GM23338 (cell line): ENCODE results near the gene CACNA1D.

ENCODE experiments used
- CREB1 ChIP-seq: fragments of 250-450 bp; sonication (Bioruptor Pico); IDR thresholded peaks from 2 replicates; pipeline ENCODE4 v1.5.0; 2020; ENCODE audit warnings: low read depth, mild to moderate bottlenecking, moderate library complexity
- CTCF ChIP-seq, 2 experiments: fragments of 200-600 bp in 1 of 2; sonication (generic) in 1 of 2; conservative IDR thresholded peaks; 2 replicates each; pipeline versions ENCODE4 v1.5.1 to v1.6.1; 2016 to 2017; ENCODE audit warnings: antibody characterized with exemption in 2 of 2, low read depth in 2 of 2, mild to moderate bottlenecking in 2 of 2, moderate library complexity in 1 of 2
- ETS1 ChIP-seq: IDR thresholded peaks from 2 replicates; pipeline ENCODE4 v1.6.1; 2016; ENCODE audit warnings: antibody characterized with exemption
- EZH2 ChIP-seq: fragments of 200-600 bp; sonication (generic); IDR thresholded peaks from one replicate; pipeline ENCODE4 v1.8.0; 2017; ENCODE audit warnings: antibody characterized with exemption, mild to moderate bottlenecking, low read depth; ENCODE audit not compliant: unreplicated experiment
- EZH2phosphoT487 ChIP-seq: fragments of 200-600 bp; sonication (generic); IDR thresholded peaks from one replicate; pipeline ENCODE4 v1.8.1; 2018; ENCODE audit warnings: antibody characterized with exemption; ENCODE audit not compliant: unreplicated experiment
- JUNB ChIP-seq: IDR thresholded peaks from one replicate; pipeline ENCODE4 v1.6.1; 2016; ENCODE audit warnings: antibody characterized with exemption; ENCODE audit not compliant: unreplicated experiment
- POLR2AphosphoS5 ChIP-seq: IDR thresholded peaks from 2 replicates; pipeline ENCODE4 v1.6.1; 2016; ENCODE audit warnings: antibody characterized with exemption, low read depth
- REST ChIP-seq: IDR thresholded peaks from one replicate; pipeline ENCODE4 v1.6.1; 2018; ENCODE audit warnings: antibody characterized with exemption; ENCODE audit not compliant: unreplicated experiment
- ZNF114 ChIP-seq: fragments of 250-450 bp; sonication (Bioruptor Pico); IDR thresholded peaks from 2 replicates; pipeline ENCODE4 v1.5.0; 2020; ENCODE audit warnings: mild to moderate bottlenecking, moderate library complexity

- TF ChIP-seq CTCF (conservative IDR thresholded peaks at IDR 0.05; ENCODE audit: low read depth in 2 of 2) (no peak), JUNB (no peak), POLR2AphosphoS5 (no peak), REST (no peak), EZH2phosphoT487 (no peak), ETS1 (no peak), EZH2 (no peak), ZNF114 (no peak), CREB1 (no peak)
Measured at GRCh38 chr3:53802256-53802880, 308.0 kb downstream of the CACNA1D start.
